H9 (cell line): Measurements from ENCODE around the gene ST6GALNAC1. TPM values are rescaled to one million over a fixed set of nuclear protein-coding genes. Genes with fewer than 3 reads are reported as not detected.

Source experiments
- DNase-seq: peaks from one replicate; pipeline ENCODE4 v3.0.0-alpha.2; 2017
- H2AFZ ChIP-seq: one replicate; pipeline ENCODE4 v1.6.1; 2013; ENCODE audit warnings: mild to moderate bottlenecking, low read length, control low read depth, moderate library complexity
- H2AK5ac ChIP-seq: 2 replicates; pipeline ENCODE4 v1.6.1; 2013; ENCODE audit warnings: low read length, control low read depth, mixed read lengths; ENCODE audit not compliant: insufficient read length
- H2BK120ac ChIP-seq: one replicate; pipeline ENCODE4 v1.6.1; 2013; ENCODE audit warnings: low read depth, mild to moderate bottlenecking, low read length, control low read depth, inconsistent platforms; ENCODE audit not compliant: poor library complexity, severe bottlenecking
- H2BK12ac ChIP-seq: 2 replicates; pipeline ENCODE4 v1.6.1; 2013; ENCODE audit warnings: low read length, control low read depth, mixed read lengths, low read depth; ENCODE audit not compliant: insufficient read length
- H2BK15ac ChIP-seq: 2 replicates; pipeline ENCODE4 v1.6.1; 2013; ENCODE audit warnings: low read depth, low read length, control low read depth
- H2BK20ac ChIP-seq: one replicate; pipeline ENCODE4 v1.6.1; 2013; ENCODE audit warnings: low read depth, mild to moderate bottlenecking, low read length, control low read depth, inconsistent platforms; ENCODE audit not compliant: poor library complexity, severe bottlenecking
- H2BK5ac ChIP-seq: 2 replicates; pipeline ENCODE4 v1.6.1; 2013; ENCODE audit warnings: low read length, control low read depth, mixed read lengths; ENCODE audit not compliant: insufficient read length
- H3K14ac ChIP-seq: 2 replicates; pipeline ENCODE4 v1.6.1; 2013; ENCODE audit warnings: low read length, control low read depth; ENCODE audit not compliant: insufficient read depth
- H3K18ac ChIP-seq: 2 replicates; pipeline ENCODE4 v1.6.1; 2013; ENCODE audit warnings: low read depth, mild to moderate bottlenecking, mixed read lengths, low read length, control low read depth; ENCODE audit not compliant: insufficient read length
- H3K23ac ChIP-seq: 2 replicates; pipeline ENCODE4 v1.6.1; 2013; ENCODE audit warnings: low read length, control low read depth, mixed read lengths, low read depth; ENCODE audit not compliant: insufficient read length
- H3K23me2 ChIP-seq: 2 replicates; pipeline ENCODE4 v1.6.1; 2013; ENCODE audit warnings: low read depth, mild to moderate bottlenecking, mixed read lengths, low read length, control low read depth; ENCODE audit not compliant: insufficient read length, poor library complexity, severe bottlenecking
- H3K27ac ChIP-seq: 2 replicates; pipeline ENCODE4 v1.5.1; 2013; ENCODE audit warnings: low read length, control low read depth, mixed read lengths, low read depth; ENCODE audit not compliant: insufficient read length
- H3K27me3 ChIP-seq: 2 replicates; pipeline ENCODE4 v1.6.1; 2013; ENCODE audit warnings: low read length, control low read depth, inconsistent platforms; ENCODE audit not compliant: insufficient read depth
- H3K4ac ChIP-seq: 2 replicates; pipeline ENCODE4 v1.6.1; 2013; ENCODE audit warnings: low read depth, mild to moderate bottlenecking, control low read depth, inconsistent platforms, low read length, moderate library complexity
- H3K4me1 ChIP-seq: 2 replicates; pipeline ENCODE4 v1.6.1; 2013; ENCODE audit warnings: low read length, control low read depth, inconsistent platforms; ENCODE audit not compliant: insufficient read depth
- H3K4me2 ChIP-seq: 2 replicates; pipeline ENCODE4 v1.6.1; 2013; ENCODE audit warnings: low read length, control low read depth, mixed read lengths; ENCODE audit not compliant: insufficient read length, insufficient read depth
- H3K56ac ChIP-seq: 2 replicates; pipeline ENCODE4 v1.6.1; 2013; ENCODE audit warnings: low read depth, mild to moderate bottlenecking, mixed read lengths, low read length, control low read depth; ENCODE audit not compliant: insufficient read length
- H3K79me1 ChIP-seq: 2 replicates; pipeline ENCODE4 v1.6.1; 2013; ENCODE audit warnings: low read depth, mild to moderate bottlenecking, moderate library complexity, low read length, control low read depth, inconsistent platforms; ENCODE audit not compliant: insufficient read depth, poor library complexity, severe bottlenecking
- H3K79me2 ChIP-seq: 2 replicates; pipeline ENCODE4 v1.6.1; 2013; ENCODE audit warnings: low read length, control low read depth, inconsistent platforms; ENCODE audit not compliant: insufficient read depth
- H3K9ac ChIP-seq: 2 replicates; pipeline ENCODE4 v1.6.1; 2013; ENCODE audit warnings: low read length, control low read depth, mixed read lengths; ENCODE audit not compliant: insufficient read length; ENCODE audit errors: extremely low read depth
- H3K9me3 ChIP-seq: one replicate; pipeline ENCODE4 v1.6.1; 2013; ENCODE audit warnings: low read depth, low read length, inconsistent platforms; ENCODE audit not compliant: control insufficient read depth
- H3T11ph ChIP-seq: one replicate; pipeline ENCODE4 v1.6.1; 2013; ENCODE audit warnings: mild to moderate bottlenecking, low read length, control low read depth, inconsistent platforms
- H4K20me1 ChIP-seq: one replicate; pipeline ENCODE4 v1.6.1; 2013; ENCODE audit not compliant: control insufficient read depth, insufficient read length, insufficient read depth
- H4K5ac ChIP-seq: 2 replicates; pipeline ENCODE4 v1.6.1; 2013; ENCODE audit warnings: low read depth, mild to moderate bottlenecking, mixed read lengths, low read length, control low read depth; ENCODE audit not compliant: insufficient read length
- H4K8ac ChIP-seq: replicated peaks from 2 replicates; pipeline ENCODE4 v1.6.1; 2013; ENCODE audit warnings: low read length, control low read depth, mixed read lengths, low read depth; ENCODE audit not compliant: insufficient read length
- H4K91ac ChIP-seq: 2 replicates; pipeline ENCODE4 v1.6.1; 2013; ENCODE audit warnings: low read depth, mild to moderate bottlenecking, moderate library complexity, mixed read lengths, low read length, control low read depth; ENCODE audit not compliant: insufficient read length
- H3K27ac Mint-ChIP-seq, 3 experiments: 2 replicates in 2 of 3; 3 replicates in 1 of 3; pipeline ENCODE4 v1.8.0; 2020 to 2021; ENCODE audit warnings: mixed read lengths in 3 of 3, mild to moderate bottlenecking in 1 of 3, moderate library complexity in 1 of 3
- H3K27me3 Mint-ChIP-seq: 2 replicates; pipeline ENCODE4 v1.8.0; 2021; ENCODE audit warnings: low read depth, mild to moderate bottlenecking, moderate library complexity, mixed read lengths
- H3K36me3 Mint-ChIP-seq, 3 experiments: 2 replicates in 2 of 3; 3 replicates in 1 of 3; pipeline ENCODE4 v1.8.0; 2020 to 2021; ENCODE audit warnings: low read depth in 3 of 3, mixed read lengths in 3 of 3; ENCODE audit not compliant: insufficient read depth in 1 of 3
- H3K4me1 Mint-ChIP-seq, 2 experiments: 2 replicates each; pipeline ENCODE4 v1.8.0; 2020; ENCODE audit warnings: mixed read lengths in 2 of 2
- H3K4me3 Mint-ChIP-seq, 2 experiments: 2 replicates in 1 of 2; 3 replicates in 1 of 2; pipeline ENCODE4 v1.8.0; 2020 to 2021; ENCODE audit warnings: mild to moderate bottlenecking in 2 of 2, mixed read lengths in 2 of 2, moderate library complexity in 1 of 2
- H3K9me3 Mint-ChIP-seq, 2 experiments: 2 replicates in 1 of 2; 3 replicates in 1 of 2; pipeline ENCODE4 v1.8.0; 2020; ENCODE audit warnings: mild to moderate bottlenecking in 2 of 2, mixed read lengths in 2 of 2, moderate library complexity in 1 of 2
- CTCF ChIP-seq: fragments of 200-600 bp; sonication (generic); conservative IDR thresholded peaks from 3 replicates; pipeline ENCODE4 v1.8.0; 2021; ENCODE audit warnings: antibody characterized with exemption, mild to moderate bottlenecking
- WGBS: extraction: QIAGEN DNeasy Blood & Tissue Kit; methylation state at CpG from one replicate; pipeline ENCODE4 v1.1.7; 2013; ENCODE audit warnings: missing lambda C conversion rate, low lambda C conversion rate, mixed read lengths; ENCODE audit not compliant: insufficient read length; ENCODE audit errors: extremely low coverage; 5-methylcytosine and 5-hydroxymethylcytosine counted together
- total RNA-seq: library from RNA; stranded (reverse); gene quantifications from 2 replicates; pipeline ENCODE4 v1.2.1, GENCODE V29; 2021

Gene ST6GALNAC1
- total RNA-seq, 1 experiment from 2014 or later = not detected

GRCh38 chr17:76577876-76578275 lies 65.7 kb downstream of the ST6GALNAC1 start:
- Histone ChIP-seq H2BK12ac (no peak overlapping the region), H2AFZ (no peak overlapping the region), H2BK120ac (no peak overlapping the region), H3K4me1 (no peaks in the 10 kb centered on the region), H3K4ac (no peak overlapping the region), H3K27ac (no peak overlapping the region), H3K56ac (no peak overlapping the region), H3K23ac (no peak overlapping the region), H3K9ac (no peak overlapping the region), H4K91ac (no peak overlapping the region), H3T11ph (no peak overlapping the region), H3K9me3 (no peaks in the 10 kb centered on the region), H2AK5ac (no peak overlapping the region), H4K20me1 (no peaks in the 10 kb centered on the region), H3K79me2 (no peaks in the 10 kb centered on the region), H2BK15ac (no peak overlapping the region), H3K79me1 (no peaks in the 10 kb centered on the region), H2BK5ac (no peak overlapping the region), H3K27me3 (no peaks in the 10 kb centered on the region; the same call in 1 of the 2 replicates), H2BK20ac (no peak overlapping the region), H3K4me2 (no peak overlapping the region), H4K5ac (no peak overlapping the region), H4K8ac (no peak overlapping the region), H3K14ac (no peak overlapping the region), H3K23me2 (no peaks in the 10 kb centered on the region), H3K18ac (no peak overlapping the region)
- no peak overlapping the region for H3K4me3 Mint-ChIP-seq
- H3K27ac Mint-ChIP-seq = no peak overlapping the region; a peak in 1 of 7 replicates
- peaks cover 0 to 7% of the 10 kb centered on the region in 2 experiments; a peak in 1 of 5 replicates for H3K9me3 Mint-ChIP-seq
- no peak for DNase-seq
- H3K27me3 Mint-ChIP-seq = peaks cover 24% of the 10 kb centered on the region
- no peaks in the 10 kb centered on the region for H3K36me3 Mint-ChIP-seq
- H3K4me1 Mint-ChIP-seq = peaks cover 14 to 20% of the 10 kb centered on the region in 2 experiments
- no peak for TF ChIP-seq CTCF
- no CpG with 5 or more reads among the region's 7 CpGs for WGBS
